ENCODE results near the gene ASCC2.
A peak's percentile ranks its signal among the peaks of the same experiment; 100 is the strongest.

ASCC2 gene

GRCh38 chr22:29786031-29786430 is 52.0 kb downstream of the ASCC2 start:
- DNase-seq (ENCODE audit: low read depth) = no peak

- no peak for DNase-seq (ENCODE audit: low read depth)
Observed at GRCh38 chr22:29784451-29785361, 53.4 kb downstream of the ASCC2 start.

GRCh38 chr22:29782061-29782845 is 55.8 kb downstream of the ASCC2 start:
- DNase-seq (ENCODE audit: low read depth) = no peak

DNA sequence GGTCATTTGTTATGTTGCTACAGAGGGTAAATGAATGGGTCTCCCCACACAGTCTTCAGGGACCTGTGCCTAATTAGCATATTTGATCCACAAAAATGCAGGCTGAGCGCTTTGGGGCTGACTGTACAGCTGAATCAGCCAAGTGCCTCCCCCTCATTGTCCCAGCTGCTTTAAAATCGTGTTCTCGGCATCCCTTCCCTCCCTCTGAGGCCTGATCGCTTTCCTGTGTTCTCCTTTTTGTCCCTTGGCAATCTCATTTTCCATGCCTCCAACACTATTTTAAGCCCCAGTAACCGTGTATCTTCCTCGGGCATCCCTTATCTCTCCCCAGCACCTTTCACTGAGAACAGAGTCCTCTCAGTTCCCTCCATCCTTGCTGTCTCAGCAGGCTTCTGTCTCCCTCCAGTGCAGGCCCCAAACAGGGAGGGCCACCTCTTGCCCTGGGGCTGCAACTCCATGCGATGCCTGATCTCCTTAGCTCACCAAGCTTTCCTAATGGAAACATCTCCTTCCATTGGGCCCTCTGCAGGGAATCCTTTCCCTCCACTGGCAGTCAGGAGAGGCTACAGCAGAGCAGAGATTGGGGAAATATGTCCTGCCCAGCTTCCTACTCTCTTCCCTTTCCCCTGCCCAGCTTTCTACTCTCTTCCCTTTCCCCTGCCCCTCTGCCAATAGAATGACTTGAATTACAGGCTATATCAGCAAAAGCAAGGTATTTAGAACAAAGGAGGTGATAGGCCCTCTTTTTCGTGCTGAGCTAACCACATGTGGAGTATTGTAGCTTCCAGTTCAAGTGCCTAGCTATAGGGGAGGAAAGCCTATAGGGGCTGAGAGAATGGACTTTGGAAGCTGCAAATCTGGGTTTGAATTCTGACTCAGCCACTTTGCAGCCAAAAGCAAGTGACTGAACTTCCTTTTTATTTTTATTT is 57.1 kb downstream of the ASCC2 start:
- DNase-seq (ENCODE audit: low read depth) = peak; percentile 78

DNA sequence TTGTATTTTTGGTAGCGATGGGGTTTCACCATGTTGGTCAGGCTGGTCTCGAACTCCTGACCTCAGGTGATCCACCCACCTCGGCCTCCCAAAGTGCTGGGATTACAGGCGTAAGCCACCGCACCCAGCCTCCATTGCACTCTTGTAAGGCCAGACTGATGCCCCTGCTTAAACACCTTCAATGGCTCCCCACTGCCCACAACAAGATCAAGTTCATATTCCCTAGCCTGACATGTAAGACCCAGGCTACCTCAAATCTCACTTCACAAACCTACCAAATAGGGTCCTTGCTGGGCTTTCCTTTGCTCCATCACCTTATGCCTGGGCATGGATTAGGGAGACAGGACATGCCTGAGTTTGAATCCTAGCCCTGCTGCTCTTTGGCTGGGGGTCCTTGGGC is 57.9 kb downstream of the ASCC2 start:
- no peak for DNase-seq (ENCODE audit: low read depth)

GRCh38 chr22:29773233-29773632 is 64.8 kb downstream of the ASCC2 start:
- no peak for DNase-seq (ENCODE audit: low read depth)

- DNase-seq (ENCODE audit: low read depth) = no peak
Observed at GRCh38 chr22:29772170-29772641, 65.9 kb downstream of the ASCC2 start.

- no peak for DNase-seq (ENCODE audit: low read depth)
Observed at GRCh38 chr22:29769723-29770321, 68.3 kb downstream of the ASCC2 start.

DNA sequence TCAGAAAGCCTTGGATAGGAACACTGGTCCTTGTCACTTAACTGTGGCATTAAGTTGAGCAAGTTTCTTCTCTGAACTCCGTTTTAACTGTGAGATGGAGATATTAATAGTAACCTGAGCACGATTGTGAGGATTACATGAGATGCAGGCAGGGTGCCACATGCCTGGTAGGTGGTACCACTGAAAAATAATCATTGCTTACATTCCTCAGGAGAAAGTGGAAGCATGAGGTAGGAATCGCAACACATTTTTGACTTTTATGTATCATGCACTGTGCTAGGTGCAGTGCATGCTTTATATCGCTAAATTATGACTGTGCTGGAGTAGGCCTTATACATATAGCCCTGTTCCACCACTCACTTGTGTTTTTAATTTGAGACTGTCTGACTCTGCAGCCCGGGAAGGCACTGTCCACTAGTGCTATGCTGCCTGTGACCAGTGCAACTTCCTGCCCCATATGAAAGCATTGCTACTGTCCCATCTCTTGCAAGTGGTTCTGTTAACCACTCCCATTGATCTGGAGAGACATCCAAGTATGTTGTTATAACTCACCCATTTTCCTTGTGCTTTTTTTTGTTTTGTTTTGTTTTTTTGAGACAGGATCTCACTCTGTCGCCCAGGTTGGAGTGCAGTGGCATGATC is 69.9 kb downstream of the ASCC2 start:
- DNase-seq (ENCODE audit: low read depth) = no peak

DNA sequence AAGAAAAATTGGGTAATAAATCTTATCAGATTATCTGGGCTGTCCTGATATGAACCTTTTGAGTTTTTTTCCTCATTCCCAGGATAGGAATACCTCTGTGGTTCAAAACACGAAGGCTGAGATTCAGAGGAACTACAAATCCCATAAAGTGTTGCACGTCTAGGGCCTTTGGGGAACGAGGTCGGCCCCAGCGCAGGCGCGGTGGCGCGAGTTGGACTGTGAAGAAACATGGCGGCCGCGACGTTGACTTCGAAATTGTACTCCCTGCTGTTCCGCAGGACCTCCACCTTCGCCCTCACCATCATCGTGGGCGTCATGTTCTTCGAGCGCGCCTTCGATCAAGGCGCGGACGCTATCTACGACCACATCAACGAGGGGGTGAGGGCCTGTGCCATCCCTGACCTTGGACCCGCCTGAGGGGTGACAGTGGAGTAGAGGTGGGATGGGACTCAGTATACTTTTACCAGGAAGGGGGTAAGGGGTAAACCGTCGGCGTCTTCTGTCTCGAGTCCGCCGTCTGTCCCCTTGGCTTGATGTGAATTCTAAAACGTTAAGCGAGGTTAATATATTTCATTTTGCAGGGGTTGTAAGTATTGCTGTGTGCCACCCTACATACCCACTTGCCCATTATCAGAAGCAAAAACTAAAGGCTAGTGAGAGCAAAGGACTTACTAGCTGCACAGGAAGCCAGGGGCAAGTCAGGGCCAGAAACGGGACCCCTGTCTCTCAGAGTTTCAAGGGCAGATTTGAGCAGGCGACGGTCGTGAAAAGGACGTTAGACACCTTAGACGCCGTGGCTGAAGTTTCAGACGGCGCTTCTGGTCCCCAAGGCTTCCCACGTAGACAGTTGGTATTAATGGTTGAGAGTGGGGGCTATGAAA is 70.7 kb downstream of the ASCC2 start, which contains the start of gene UQCR10:
Gene UQCR10 (plus strand): TSS at position 199 of the 881 bp plus-strand sequence. CDS start 30 bp downstream, at position 229.
- peak; percentile 67 for DNase-seq (ENCODE audit: low read depth)

- peak; percentile 91 for DNase-seq (ENCODE audit: low read depth)
Observed at GRCh38 chr22:29766632-29767170, 71.4 kb downstream of the ASCC2 start, which contains the start of gene ZMAT5. ZMAT5 (minus strand) TSS chr22:29767007; CDS start chr22:29748544, 18,463 bp downstream.

- DNase-seq (ENCODE audit: low read depth) = no peak
Observed at GRCh38 chr22:29765905-29766631, 72.0 kb downstream of the ASCC2 start.

DNA sequence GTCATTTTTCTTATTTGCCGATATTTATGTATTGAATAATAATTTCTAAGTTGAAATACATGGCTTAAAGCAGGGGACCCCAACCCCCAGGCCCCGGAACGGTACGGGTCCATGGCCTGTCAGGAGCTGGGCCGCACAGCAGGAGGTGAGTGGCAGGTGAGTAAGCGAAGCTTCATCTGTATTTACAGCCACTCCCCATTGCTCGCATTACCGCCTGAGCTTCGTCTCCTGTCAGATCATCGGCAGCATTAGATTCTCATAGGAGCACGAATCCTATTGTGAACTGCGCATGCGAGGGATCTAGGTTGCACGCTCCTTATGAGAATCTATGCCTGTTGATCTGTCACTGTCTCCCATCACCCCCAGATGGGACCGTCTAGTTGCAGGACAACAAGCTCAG is 75.8 kb downstream of the ASCC2 start:
- no peak for DNase-seq (ENCODE audit: low read depth)

DNA sequence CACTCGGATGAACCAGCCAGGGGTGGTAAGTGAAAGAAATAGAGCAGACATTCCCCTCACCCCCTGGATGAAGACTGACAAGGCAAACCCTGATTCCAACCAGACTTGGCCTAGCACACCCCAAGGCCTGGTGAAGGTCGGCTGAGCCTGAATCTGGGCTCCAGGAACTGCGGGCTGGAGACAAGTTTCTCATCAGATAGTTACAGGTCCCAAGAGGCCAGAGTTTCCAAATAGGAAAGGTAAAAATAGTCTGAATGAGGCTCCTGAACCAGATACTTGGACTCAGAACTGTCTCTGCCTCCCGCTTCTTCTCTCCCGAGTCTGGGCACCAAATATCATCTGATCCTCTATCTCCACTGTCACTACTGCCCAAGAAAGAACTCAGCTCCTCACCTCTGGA is 79.1 kb downstream of the ASCC2 start:
- DNase-seq (ENCODE audit: low read depth) = no peak

GRCh38 chr22:29758068-29758622 is 79.9 kb downstream of the ASCC2 start:
- no peak for DNase-seq (ENCODE audit: low read depth)

GRCh38 chr22:29757096-29757495 is 81.0 kb downstream of the ASCC2 start:
- no peak for DNase-seq (ENCODE audit: low read depth)

GRCh38 chr22:29756341-29756740 is 81.7 kb downstream of the ASCC2 start:
- DNase-seq (ENCODE audit: low read depth) = no peak

DNA sequence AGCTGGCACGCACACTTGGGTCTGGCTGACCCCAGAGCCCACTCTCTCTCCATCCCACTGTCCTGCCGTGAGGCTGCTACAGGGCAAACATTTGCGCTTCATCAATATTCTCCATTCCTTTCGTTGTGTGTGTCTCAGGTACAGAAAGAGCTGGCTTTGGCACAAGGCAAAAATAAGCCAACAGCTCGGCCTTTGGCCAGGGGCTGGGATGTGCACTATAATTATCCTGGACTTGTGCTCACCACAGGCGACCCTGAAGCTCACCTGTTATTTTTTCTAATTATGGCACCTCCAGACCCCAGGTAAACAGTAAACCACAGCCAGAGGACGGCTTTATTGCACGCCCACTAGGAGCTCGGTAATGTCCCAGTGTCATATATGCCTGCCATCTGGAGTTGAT is 82.2 kb downstream of the ASCC2 start:
- no peak for DNase-seq (ENCODE audit: low read depth)

Measured in non-pigmented ciliary epithelial cell (primary cell).